Uterus (tissue), 4 donors: Measurements from ENCODE around the gene MAT1A. TPM values are rescaled to one million over a fixed set of nuclear protein-coding genes. Genes with fewer than 3 reads are reported as not detected.
"Not testable (repeated sequence)": the region's sequence is repeated elsewhere in the genome, so short reads cannot be mapped to it uniquely, and the experiment has no call there.

ENCODE experiments used
- DNase-seq, 2 donors: peaks; one replicate each; pipeline ENCODE4 v3.0.0-alpha.2; 2019 to 2020
- H3K27ac ChIP-seq, 2 donors: fragments of 200-600 bp; sonication (generic); 1 replicate in 1 of 2; 2 replicates in 1 of 2; pipeline ENCODE4 v1.5.1; 2016 to 2018
- H3K27me3 ChIP-seq, 2 donors: fragments of 200-600 bp; sonication (generic); one replicate each; pipeline ENCODE4 v1.5.1; 2018 to 2019; ENCODE audit warnings: control low read depth in 1 of 2
- H3K36me3 ChIP-seq, 2 donors: fragments of 200-600 bp; sonication (generic); one replicate each; pipeline ENCODE4 v1.5.1; 2019; ENCODE audit warnings: control low read depth in 1 of 2
- H3K4me1 ChIP-seq, 2 donors: fragments of 200-600 bp; sonication (generic); one replicate each; pipeline ENCODE4 v1.5.1; 2018 to 2019; ENCODE audit warnings: control low read depth in 1 of 2
- H3K4me3 ChIP-seq, 2 donors: fragments of 200-600 bp; sonication (generic); 1 replicate in 1 of 2; 2 replicates in 1 of 2; pipeline ENCODE4 v1.5.1; 2018 to 2019; ENCODE audit warnings: mild to moderate bottlenecking in 1 of 2
- H3K9me3 ChIP-seq, 2 donors: fragments of 200-600 bp; sonication (generic); one replicate each; pipeline ENCODE4 v1.5.1; 2019; ENCODE audit warnings: control low read depth in 1 of 2
- intact Hi-C: fragments of 100-400 bp; cut with DNase I; formaldehyde crosslinking; loops from one replicate; pipeline ENCODE4 v1.15.1; 2023; ENCODE audit warnings: low total_unique reads
- total RNA-seq, 4 donors: library from RNA; depleted of rRNA in 3 of 4; stranded (reverse); fragments of >200 nt in 3 of 4; gene quantifications; one replicate each; pipeline versions ENCODE4 v1.1.0 to v1.2.4, GENCODE V29; 2014 to 2023
- donor health status: DM: yes; HTN: yes; CAD: no.

Gene MAT1A
- total RNA-seq, 4 donors from 2014 or later, result 0.21 TPM; not detected in 3

- DNase-seq, intact Hi-C loops: not testable (repeated sequence)
Measured at GRCh38 chr10:80242341-80242740, 47.1 kb downstream of the MAT1A start.

GRCh38 chr10:80236457-80236856 is 53.0 kb downstream of the MAT1A start:
- H3K9me3 ChIP-seq, H3K27me3 ChIP-seq, H3K4me1 ChIP-seq, intact Hi-C loops, H3K4me3 ChIP-seq, H3K27ac ChIP-seq, DNase-seq, H3K36me3 ChIP-seq: not testable (repeated sequence)

More at GRCh38 chr10:80242341-80242740, 47.1 kb downstream of the MAT1A start:
- not testable (repeated sequence) for H3K4me1 ChIP-seq, H3K27me3 ChIP-seq, H3K36me3 ChIP-seq, H3K4me3 ChIP-seq, H3K9me3 ChIP-seq, H3K27ac ChIP-seq

- intact Hi-C loops, DNase-seq, H3K4me1 ChIP-seq, H3K27ac ChIP-seq, H3K36me3 ChIP-seq, H3K27me3 ChIP-seq, H3K4me3 ChIP-seq, H3K9me3 ChIP-seq: not testable (repeated sequence)
Measured at GRCh38 chr10:80234331-80235235, 54.9 kb downstream of the MAT1A start.

GRCh38 chr10:80233871-80234270 is 55.6 kb downstream of the MAT1A start:
- H3K36me3 ChIP-seq, H3K9me3 ChIP-seq, DNase-seq, H3K27ac ChIP-seq, H3K4me1 ChIP-seq, H3K27me3 ChIP-seq, intact Hi-C loops, H3K4me3 ChIP-seq: not testable (repeated sequence)

- H3K4me3 ChIP-seq, H3K27me3 ChIP-seq, H3K9me3 ChIP-seq, DNase-seq, H3K36me3 ChIP-seq, intact Hi-C loops, H3K27ac ChIP-seq, H3K4me1 ChIP-seq: not testable (repeated sequence)
Measured at GRCh38 chr10:80226723-80227122, 62.7 kb downstream of the MAT1A start.

- not testable (repeated sequence) for H3K27ac ChIP-seq, H3K4me3 ChIP-seq, H3K36me3 ChIP-seq, H3K4me1 ChIP-seq, DNase-seq, H3K27me3 ChIP-seq, H3K9me3 ChIP-seq
- intact Hi-C loops, result loop anchor here (5.0 kb wide), 1 partner anchor 81 kb away; no protein-coding TSS in a partner anchor
Measured at GRCh38 chr10:80223031-80223419, 66.4 kb downstream of the MAT1A start.

Other genes with a start within 250 kb of the MAT1A start
- 10 to 100 TPM in 1 of 4 donors, 1 to 10 TPM in 3; 1.5 to 14.0 (median 6.1) TPM for gene TMEM254, start 211.0 kb downstream of the MAT1A start, total RNA-seq
- gene PLAC9, start 156.9 kb downstream of the MAT1A start, total RNA-seq, result 10 to 100 TPM; 24.5 to 91.7 (median 30.2) TPM
- 100 to 1,000 TPM in 1 of 4 donors, 10 to 100 TPM in 3; 15.6 to 157 (median 47.2) TPM for gene ANXA11, start 84.1 kb downstream of the MAT1A start, total RNA-seq
- not detected for gene DYDC1, start 67.1 kb upstream of the MAT1A start, total RNA-seq
- gene DYDC2, start 67.1 kb upstream of the MAT1A start, total RNA-seq, result 10 to 100 TPM in 1 of 4 donors, 1 to 10 TPM in 1, under 1 TPM in 1, not detected in 1; 0.73 to 12.4 (median 6.6) TPM
- 10 to 100 TPM; 12.3 to 70.7 (median 50.9) TPM for gene PRXL2A, start 118.9 kb upstream of the MAT1A start, total RNA-seq
- 100 to 1,000 TPM in 1 of 4 donors, 10 to 100 TPM in 3; 37.1 to 110 (median 66.1) TPM for gene TSPAN14, start 164.7 kb upstream of the MAT1A start, total RNA-seq
- 1 to 10 TPM in 1 of 4 donors, under 1 TPM in 1, not detected in 2; 0.40 to 1.4 TPM for gene SH2D4B, start 248.2 kb upstream of the MAT1A start, total RNA-seq